ENCODE measurements around the gene CREB3L1. TPM values are rescaled to one million over a fixed set of nuclear protein-coding genes. Genes with fewer than 3 reads are reported as not detected.
"Not testable (repeated sequence)": the region's sequence is repeated elsewhere in the genome, so short reads cannot be mapped to it uniquely, and the experiment has no call there.

The CREB3L1 gene
- total RNA-seq, 1 experiment from 2014 or later = 23.9 TPM

DNA sequence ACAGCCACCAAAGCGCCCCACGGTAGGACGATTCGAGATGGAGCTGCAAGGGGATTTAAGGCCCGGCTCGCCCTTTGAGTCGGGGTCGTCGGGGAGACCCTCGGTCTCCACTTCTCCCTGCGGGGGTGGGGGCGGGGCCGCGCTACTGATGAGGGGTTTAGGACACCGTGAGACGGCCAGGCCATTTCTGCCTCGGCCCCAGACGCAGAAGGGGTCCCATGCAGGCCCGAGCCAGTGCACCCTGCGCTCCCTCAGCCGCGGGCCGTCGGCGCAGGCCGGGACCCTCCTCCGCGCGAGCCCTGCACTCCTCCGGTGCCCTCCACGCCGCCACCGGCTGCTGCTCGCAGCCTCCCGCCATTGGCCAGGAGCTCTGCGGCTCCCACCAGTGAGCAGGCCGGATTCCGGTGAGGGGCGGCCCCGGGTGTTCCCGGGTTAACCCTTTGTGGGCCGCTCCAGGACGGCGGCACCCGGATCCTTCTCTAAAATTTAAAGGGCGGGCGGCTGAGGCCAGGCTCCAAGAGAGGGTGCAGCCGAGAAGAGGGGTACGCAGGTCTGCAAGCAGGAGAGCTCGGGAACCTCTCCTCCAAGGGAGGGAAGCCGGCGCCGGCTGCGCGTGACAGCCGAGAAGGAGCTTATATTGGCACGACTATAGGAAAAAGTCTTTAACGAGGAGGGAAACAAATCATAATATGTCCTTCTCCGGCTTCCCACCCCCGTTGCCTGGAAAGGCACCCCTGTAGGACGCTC is 18.0 kb downstream of the CREB3L1 start:
- peak; percentile 79 for DNase-seq (ENCODE audit: low read depth)

DNA sequence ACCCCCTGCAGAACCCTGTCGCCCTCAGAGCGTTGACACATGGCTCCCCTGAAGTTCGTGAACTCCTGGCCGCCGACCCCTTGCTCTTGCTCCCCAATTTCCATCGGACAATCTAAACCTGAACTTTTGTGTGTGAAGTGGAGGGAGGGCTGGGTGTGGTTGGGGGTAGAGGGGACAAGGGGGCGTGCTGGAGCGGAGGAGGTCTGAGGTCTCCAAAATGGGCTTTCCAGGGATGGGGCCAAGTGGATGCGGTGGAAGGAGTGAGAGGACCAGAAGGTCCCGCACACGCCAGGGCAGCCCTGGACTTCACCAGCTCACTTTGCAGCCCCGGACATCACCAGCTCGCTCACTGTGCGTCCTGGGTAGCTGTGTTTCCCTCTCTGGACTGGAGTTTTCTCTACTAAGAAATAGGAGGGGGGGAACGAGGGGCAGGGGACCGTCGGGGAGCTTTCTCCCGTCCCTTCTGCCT is 18.6 kb downstream of the CREB3L1 start:
- DNase-seq (ENCODE audit: low read depth) = no peak

DNA sequence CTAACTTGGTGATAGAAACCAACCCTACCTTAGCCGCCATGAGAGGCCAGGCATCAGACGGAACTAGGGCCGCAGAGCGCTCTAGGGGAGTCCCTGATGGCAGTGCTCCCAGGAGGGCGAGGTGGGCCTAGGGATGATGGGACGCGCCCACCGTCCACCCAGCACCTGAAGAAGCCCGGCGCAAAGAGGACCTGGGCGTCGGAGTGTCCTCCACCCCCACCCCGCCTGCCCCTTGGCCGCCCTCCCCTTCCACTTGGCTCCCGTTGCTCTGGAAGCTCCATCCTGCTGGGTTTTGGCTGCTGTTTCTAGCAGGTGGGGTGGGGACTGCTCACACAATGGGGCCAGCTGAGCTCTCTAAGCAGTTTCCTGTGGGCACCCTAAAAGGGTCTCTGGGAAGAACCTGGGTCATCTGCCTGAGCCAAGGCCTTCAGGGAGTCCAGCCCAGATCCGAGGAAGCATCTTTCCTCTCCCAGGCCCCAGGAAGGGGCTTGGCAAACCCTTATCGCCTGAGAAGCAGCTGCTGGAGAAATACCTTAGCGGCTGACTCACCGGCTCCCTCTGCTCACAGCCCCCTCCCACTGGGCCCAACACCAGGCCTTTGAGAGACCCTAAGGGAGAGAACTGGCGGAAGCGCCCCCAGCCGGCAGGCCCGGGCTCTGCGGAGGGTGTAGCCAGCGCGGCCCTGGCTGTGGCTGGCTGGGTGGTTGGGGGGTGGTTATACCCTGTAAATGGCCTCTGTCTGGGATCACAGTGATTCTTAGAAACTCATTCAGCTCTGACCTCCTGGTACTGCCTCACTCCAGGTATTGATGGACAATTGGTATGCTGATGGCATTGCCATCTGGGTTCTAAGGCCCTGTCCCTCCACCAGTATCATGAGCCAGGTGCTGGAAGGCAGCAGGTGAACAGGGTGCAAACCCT is 19.3 kb downstream of the CREB3L1 start:
- DNase-seq (ENCODE audit: low read depth) = peak; percentile 95

DNA sequence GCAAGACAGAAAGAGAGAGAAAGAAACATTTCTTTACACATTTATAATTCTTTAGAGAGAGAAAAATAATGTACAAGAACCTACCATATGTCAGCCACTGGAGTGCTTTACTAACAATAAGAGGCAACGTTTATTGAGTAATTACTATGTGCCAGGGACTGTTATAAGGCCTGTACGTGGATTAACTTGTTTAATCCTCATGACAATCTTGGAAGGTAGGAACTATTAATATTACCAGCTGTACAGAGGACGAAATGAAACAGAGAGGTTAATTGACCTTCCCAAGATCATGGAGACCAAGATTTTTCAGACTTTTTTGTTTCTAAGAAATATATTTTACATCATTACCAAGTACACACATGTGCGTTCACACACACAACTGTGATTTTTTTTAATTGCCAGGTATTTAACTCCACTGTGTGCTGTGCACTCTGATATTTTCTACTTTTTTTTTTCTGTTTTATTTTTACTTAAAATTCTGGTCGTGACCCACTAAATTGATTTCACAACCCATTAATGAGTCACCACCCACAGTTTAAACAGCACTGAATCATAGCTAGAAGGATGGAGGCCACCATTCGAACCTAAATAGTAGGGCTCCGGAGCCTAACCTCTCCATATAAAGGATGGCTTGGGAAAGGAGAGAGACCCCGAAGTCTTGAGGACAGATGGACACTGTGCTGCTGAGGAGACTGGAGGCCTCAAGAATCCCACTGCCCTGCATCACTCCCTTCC is 21.4 kb downstream of the CREB3L1 start:
- peak; percentile 86 for DNase-seq (ENCODE audit: low read depth)

- DNase-seq (ENCODE audit: low read depth) = no peak
Measured at GRCh38 chr11:46299451-46299961, 22.0 kb downstream of the CREB3L1 start.

GRCh38 chr11:46300270-46300669 is 22.8 kb downstream of the CREB3L1 start:
- no peak for DNase-seq (ENCODE audit: low read depth)

DNA sequence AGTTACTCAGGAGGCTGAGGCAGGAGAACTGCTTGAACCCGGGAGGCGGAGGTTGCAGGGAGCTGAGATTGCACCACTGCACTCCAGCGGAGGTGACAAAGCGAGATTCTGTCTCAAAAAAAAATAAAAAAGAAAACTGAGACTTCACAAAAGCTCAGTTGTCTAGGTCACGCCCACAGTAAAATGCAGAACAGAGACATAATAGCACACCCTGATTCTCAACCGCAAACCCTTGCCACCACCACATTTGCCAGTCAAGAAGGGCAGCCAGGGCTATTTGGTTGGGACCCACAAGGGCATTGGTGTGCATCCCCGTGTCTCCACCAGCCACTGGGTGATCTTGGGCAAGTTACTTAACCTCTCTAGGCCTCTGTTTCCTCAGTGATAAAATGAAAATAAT is 25.4 kb downstream of the CREB3L1 start:
- DNase-seq (ENCODE audit: low read depth) = no peak

DNA sequence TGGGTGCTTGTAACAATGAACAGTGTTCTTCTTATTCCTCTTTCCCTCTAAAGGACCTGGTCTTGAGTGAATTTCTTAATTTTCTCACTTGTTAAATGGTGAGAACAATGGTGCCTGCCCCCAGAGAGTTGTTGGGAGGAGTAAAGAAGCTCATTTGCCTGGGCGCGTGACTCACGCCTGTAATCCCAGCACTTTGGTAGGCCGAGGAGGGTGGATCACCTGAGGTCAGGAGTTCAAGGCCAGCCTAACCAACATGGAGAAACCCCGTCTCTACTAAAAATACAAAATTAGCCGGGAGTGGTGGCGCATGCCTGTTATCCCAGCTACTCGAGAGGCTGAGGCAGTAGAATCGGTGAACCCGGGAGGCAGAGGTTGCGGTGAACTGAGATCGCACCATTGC is 26.6 kb downstream of the CREB3L1 start:
- DNase-seq (ENCODE audit: low read depth) = not testable (repeated sequence)

DNA sequence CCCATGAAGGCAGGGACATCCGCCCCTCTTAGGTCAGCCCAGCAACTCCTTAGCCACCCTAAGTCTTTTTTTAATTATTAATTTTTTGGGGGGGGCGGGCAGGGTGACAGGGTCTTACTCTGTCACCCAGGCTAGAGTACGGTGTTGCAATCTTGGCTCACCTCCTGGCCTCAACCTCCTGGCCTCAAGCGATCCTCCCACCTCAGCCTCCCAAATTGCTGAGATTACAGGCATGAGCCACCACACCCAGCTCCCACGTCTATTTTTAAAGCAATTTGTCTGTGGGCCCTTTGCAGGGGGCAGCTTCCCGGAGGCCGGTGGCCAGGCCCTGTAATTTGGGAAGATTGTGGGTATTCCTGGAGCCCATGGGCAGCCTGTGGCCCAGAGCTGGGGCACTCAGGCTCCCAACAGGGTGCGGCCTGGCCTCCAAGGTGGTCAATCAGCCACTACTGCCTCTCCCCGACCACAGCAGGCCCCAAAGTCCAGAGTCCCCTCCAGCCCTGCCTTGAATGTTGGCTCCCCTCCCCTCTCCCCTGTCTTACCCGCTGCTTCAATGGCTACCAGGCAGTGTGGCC is 27.2 kb downstream of the CREB3L1 start:
- no peak for DNase-seq (ENCODE audit: low read depth)

DNA sequence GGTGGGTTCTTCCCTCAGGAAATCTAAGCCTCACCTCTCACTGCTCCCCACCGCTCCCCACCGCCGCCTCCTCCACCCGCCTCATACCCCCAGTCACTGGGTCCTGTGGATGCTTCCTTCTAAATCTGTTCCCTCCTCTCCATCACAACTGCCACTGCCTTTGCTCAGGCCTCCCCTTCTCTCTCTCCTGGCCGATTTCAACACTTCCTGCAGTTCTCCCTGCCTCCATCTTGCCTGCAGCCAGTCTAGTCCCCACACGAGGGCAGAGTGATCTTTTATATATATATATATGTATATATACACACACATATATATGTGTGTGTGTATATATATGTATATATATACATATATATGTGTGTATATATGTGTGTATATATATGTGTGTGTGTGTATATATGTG is 27.8 kb downstream of the CREB3L1 start:
- no peak for DNase-seq (ENCODE audit: low read depth)

GRCh38 chr11:46306296-46306853 is 28.9 kb downstream of the CREB3L1 start:
- peak; percentile 66 for DNase-seq (ENCODE audit: low read depth)

GRCh38 chr11:46307369-46307768 is 29.9 kb downstream of the CREB3L1 start:
- DNase-seq (ENCODE audit: low read depth) = no peak

GRCh38 chr11:46307785-46308341 is 30.4 kb downstream of the CREB3L1 start:
- DNase-seq (ENCODE audit: low read depth) = no peak

DNA sequence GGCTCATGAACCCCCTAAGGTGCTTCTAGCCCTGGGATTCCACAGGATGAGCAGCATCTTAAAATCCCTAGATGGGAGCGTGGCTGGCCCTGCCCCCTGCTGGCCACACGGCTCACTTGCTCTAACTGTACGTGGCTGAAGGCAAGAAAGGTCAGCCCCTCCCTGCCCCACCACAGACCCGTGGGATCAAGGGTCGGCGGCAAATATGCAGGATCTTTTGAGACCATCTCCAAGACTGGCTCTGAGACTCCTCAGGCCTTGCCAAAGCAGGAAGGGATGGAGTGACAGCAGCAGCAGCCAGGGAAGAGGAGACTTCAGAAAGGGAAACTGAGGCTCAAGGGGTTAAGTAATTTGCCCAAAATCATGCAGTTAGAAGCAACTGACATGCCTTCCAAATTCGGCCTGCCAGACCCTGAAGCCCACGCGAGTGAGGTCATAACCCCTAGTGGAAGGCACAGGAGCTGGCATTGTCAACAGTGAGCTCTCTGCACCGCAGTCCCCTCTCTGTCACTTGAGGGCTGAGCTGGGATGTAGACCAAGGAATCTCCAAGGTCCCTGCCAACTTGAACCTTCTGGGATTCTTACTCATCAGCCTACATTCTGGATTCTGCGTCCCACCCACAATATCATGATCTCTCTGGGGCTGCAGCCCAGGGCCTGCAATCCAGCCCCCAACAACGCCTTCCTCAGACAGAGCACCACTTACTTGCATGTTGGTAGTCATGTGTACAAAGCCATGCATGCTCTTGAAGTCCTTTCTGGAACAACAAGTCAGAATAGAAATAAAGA is 31.4 kb downstream of the CREB3L1 start:
- peak; percentile 60 for DNase-seq (ENCODE audit: low read depth)

- no peak for DNase-seq (ENCODE audit: low read depth)
Measured at GRCh38 chr11:46309814-46310259, 32.4 kb downstream of the CREB3L1 start.

- peak; percentile 80 for DNase-seq (ENCODE audit: low read depth)
Measured at GRCh38 chr11:46315033-46315738, 37.7 kb downstream of the CREB3L1 start.

DNA sequence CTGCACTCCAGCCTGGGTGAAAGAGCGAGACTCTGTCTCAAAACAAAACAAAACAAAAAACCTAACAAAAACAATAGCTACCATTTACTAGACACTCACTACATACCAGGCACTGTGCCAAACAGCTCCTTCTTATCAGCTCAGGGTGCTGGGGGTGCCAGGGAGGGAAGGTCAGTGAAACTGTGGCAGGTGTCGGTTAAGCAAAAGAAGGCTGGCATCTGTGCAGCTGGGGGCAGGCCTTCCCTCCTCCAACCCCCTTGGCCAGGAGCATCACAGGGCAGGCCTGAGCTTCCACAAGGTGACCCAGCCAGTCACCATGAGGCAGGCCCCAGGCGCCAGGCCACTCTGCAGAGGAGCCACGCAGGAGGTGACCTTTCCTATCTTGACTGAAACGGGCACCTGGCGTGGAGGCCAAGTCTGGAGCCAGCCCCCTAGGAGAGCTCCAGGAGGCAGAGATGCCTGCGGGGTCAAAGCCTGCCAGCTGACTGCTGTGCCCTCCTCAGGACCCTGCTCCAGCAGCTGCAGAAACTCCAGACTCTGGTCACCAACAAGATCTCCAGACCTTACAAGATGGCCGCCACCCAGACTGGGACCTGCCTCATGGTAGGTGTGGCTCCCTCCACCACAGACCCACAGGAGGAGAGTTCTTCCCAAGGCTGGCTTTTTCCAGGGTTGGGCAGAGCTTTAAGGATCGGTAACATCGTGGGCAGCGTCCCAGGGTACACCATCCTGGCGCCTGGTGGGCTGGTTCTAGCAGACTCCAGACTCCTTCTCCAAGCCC is 38.5 kb downstream of the CREB3L1 start:
- DNase-seq (ENCODE audit: low read depth) = no peak

DNA sequence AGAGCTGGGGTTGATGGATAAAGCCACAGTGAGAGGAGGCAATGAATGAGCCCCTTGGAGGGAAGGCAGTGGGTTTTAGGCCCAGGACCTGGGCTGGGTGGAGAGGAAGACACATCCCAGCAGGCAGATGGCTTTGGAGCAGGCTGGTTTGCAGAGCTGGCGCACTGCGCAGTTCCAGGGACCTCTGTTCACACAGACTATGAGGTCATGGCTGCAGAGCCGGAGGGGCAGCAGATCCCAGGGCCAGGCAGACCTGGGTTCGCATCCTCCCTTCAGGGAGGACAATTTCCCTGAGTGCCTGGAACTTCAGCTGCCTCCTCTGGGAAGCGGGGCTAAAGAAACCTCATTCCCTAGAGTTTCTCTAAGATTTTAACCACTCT is 41.6 kb downstream of the CREB3L1 start:
- no peak for DNase-seq (ENCODE audit: low read depth)

Measured in LHCN-M2 (cell line).